ENCODE data around the gene NANOGP8.
"Not testable (repeated sequence)": the region's sequence is repeated elsewhere in the genome, so short reads cannot be mapped to it uniquely, and the experiment has no call there.

The NANOGP8 gene

DNA sequence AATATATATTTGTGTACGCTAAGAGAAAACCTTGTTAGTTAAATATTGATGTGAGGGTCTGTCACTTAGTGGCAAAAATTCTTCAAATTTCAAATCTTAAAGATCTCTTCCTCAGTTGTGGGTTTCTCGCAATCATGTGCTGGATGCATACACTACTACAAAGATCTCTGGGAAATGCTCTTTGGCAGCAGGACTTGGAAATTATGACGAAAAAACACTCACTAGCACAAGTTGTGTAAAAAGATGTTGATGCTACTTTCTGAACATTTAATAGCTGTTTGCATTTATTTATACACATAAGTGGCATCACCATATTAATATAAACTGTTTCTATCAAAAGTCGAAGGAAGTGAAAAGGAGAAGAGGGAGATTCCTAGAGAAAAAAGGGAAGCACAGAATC is 10.8 kb upstream of the NANOGP8 start:
- DNase-seq (ENCODE audit: low read depth, low spot score): no peak

DNA sequence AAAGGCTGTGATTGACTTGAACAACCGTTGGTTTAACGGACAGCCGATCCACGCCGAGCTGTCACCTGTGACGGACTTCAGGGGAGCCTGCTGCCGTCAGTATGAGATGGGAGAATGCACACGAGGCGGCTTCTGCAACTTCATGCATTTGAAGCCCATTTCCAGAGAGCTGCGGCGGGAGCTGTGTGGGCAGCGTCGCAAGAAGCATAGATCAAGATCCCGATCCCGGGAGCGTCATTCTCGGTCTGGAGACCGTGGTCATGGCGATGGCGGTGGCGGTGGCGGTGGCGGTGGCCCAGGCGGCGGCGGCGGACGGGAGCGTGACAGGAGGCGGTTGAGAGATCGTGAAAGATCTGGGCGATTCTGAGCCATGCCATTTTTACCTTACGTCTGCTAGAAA is 7.8 kb upstream of the NANOGP8 start:
- DNase-seq (ENCODE audit: low read depth, low spot score): no peak

DNA sequence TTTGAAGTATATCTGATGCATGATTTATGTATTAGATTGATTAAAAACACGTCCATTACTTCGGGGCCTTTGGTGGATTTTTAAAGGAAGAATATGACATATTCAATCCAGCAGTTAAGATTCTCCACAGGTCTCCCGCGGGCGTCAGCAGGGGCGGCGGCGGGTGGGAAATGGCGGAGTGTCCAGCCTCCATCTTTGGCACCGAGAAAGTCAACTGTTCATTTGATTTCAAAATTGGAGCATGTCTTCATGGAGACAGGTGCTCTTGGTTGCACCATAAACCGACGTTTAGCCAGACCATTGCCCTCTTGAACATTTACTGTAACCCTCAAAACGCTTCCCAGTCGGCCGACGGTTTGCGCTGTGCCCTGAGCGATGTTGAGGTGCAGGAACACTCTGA is 7.2 kb upstream of the NANOGP8 start:
- no peak for DNase-seq (ENCODE audit: low read depth, low spot score)

DNA sequence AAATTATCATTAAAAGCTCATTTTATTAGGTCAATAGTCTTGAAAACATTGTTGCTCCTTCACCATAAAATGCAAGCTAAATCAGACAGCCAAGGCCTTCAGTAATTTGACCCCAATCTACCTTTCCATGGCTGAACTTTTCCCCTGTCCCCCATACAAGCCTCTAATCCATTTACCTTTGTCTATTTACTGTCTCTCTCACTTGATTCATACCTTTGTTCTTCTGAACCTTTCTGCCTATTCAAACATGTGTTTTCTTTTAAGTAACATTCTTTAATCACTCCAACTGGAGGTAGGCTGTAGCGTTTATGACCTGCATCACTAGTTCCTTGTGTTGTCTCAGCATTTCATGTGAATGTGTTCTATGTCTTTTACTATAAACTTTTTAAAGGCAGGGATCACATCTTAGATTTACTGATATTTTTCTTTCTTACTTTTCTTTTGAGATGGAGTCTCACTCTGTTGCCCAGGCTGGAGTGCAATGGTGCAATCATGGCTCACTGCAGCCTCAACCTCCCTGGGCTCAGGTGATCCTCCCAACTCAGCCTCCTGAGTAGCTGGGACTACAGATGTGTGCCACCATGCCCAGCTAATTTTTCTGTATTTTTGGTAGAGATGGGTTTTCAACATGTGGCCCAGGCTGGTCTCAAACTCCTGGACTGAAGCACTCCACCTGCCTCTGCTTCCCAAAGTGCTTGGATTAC is 5.2 kb upstream of the NANOGP8 start:
- DNase-seq (ENCODE audit: low read depth, low spot score): no peak

DNA sequence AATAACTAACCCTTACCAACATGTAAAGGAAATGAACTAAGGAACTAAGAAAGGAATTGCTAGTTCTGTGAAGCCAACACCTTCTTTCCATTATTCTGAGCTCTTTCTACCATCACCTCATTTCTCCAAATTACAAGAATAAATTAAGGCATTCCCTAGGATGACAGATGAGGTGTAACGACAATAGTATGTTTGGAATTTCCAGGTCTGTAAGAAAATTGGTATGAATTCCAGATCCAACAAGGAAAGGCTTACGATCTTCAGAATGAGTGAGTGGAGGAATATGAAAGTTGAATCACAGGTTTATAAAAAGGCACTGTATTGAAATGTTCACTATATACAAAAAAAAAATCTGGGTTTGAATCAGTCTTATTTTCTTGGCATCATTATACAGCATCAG is 4.5 kb upstream of the NANOGP8 start:
- DNase-seq (ENCODE audit: low read depth, low spot score): no peak

DNA sequence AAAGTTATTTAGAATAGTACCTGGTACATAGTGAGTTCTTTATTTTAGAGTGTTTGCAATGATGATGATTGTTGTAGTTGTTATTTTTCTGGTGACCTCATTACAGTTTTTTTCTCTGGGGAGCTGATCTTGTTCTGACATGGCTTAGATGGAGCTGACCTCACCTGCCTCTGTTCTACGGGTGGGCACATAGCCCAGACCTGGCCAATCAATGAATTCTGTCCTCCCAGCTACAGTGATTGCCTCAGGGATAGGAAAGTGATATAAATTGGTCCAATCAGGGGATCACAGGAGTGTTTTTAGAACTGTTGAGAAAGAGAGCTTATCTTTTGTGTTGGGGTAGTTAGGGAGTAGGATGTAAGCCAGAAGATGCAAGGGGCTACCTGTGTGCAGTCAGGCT is 3.2 kb upstream of the NANOGP8 start:
- no peak for DNase-seq (ENCODE audit: low read depth, low spot score)

DNA sequence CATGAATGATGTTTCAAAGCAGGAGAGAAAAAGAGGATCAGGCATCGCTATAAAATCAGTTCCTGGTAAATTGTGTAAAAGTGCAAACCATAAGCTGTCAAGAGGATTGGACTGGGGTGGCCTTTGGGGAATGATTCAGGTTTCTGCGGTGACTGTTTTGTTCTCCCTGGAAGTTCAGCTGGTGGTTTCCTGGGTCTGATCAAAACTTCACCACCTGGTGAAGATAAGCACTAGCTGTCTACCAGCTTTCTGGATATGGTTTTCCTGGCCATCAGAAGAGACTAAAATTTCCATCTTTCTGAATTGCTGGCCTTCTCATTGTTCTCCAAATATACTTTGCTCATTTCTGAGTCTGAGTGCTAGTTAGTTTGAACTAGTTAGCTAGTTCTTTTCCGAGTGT is 2.7 kb upstream of the NANOGP8 start:
- no peak for DNase-seq (ENCODE audit: low read depth, low spot score)

DNA sequence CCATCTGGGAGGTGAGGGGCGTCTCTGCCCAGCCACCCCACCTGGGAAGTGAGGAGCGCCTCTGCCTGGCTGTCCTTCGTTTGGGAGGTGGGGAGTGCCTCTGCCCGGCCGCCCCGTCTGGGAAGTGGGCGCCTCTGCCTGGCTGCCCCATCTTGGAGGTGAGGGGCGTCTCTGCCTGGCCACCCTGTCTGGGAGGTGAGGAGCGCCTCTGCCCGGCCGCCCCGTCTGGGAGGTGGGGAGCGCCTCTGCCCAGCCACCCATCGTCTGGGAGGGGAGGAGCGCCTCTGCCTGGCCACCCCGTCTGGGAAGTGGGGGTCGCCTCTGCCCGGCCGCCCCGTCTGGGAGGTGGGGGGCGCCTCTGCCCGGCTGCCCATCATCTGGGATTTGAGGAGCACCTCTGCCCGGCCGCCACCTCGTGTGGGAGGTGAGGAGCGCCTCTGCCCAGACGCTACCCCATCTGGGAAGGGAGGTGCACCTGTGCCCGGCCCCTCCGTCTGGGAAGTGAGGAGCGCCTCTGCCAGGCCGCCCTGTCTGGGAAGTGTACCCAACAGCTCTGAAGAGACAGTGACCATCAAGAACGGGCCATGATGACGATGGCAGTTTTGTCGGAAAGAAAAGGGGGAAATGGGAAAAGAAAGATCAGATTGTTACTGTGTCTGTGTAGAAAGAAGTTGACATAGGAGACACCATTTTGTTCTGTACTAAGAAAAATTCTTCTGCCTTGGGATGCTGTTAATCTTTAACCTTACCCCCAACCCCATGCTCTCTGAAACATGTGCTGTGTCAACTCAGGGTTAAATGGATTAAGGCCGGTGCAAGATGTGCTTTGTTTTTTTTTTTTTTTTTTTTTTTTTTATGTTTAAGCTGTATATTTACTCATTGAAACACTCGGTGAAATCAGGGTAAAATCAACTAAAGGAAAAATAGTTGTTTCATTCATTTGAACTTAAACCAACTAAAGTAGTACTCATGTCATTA is 2.4 kb downstream of the NANOGP8 start:
- not testable (repeated sequence) for DNase-seq (ENCODE audit: low read depth, low spot score)

DNA sequence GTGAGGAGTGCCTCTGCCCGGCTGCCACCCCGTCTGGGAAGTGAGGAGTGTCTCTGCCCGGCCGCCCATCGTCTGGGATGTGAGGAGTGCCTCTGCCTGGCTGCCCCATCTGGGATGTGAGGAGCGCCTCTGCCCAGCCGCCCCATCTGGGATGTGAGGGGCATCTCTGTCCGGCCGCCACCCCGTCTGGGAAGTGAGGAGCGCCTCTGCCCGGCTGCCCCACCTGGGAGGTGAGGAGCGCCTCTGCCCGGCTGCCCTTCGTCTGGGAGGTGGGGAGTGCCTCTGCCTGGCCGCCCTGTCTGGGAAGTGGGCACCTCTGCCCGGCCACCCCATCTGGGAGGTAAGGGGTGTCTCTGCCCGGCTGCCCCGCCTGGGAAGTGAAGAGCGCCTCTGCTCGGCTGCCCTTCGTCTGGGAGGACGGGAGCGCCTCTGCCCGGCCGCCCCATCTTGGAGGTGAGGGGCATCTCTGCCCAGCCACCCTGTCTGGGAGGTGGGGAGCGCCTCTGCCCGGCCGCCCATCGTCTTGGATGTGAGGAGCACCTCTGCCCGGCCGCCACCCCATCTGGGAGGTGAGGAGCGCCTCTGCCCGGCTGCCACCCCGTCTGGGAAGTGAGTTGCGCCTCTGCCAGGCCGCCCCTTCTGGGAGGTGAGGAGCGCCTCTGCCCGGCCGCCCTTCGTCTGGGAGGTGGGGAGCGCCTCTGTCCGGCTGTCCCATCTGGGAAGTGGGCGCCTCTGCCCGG is 3.3 kb downstream of the NANOGP8 start:
- not testable (repeated sequence) for DNase-seq (ENCODE audit: low read depth, low spot score)

DNA sequence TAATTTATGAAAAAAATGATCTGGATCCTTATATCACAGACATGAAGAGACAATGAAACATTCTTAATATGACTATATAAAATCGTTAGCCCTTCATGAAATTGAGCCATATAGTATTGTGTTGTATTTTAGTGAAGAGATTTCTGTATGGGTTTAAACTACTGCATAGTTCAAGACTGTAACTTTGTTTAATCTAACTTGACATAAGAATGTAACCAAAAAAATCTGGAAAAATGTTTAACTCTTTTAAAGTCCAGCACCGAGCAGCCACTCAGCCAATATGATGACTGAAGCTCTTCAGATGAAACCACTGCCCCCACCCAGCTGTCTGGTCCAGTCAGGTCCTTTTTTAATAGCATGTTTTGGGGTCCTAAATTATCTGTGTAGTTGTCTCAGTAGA is 4.9 kb downstream of the NANOGP8 start:
- no peak for DNase-seq (ENCODE audit: low read depth, low spot score)

DNA sequence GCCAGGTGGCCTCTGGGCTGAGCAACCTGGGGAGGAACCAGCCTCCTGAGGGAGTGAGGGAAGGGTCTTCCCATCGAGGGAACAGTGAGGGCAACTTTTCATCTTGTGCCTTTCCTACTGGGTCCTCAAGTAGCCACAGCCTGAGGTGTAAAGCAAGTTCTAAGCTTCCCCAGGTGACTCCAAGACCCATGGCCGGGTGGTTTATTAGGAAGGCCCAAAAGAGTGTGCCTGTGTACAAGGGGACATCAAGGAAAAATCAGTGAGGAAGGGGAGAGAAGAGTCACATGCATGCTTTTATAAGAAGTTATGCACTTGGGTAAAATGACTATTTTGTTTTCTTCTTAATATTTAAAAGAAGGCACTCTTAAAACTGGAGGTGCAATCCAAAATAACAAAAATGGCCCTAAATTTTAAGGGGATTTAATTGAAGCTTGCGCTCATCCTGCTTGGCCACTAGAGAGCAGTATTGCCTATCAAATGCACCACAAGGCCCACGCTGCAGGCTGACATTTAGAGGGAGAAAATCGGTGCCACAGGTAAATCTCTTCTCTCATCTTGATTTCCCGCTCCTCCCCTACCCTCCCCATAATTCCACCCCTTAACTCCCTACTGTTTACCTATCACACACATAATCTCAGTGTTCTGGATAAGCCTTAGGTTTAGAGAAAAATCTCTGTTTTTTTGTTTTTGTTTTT is 6.7 kb downstream of the NANOGP8 start:
- DNase-seq (ENCODE audit: low read depth, low spot score): peak; percentile 29

DNA sequence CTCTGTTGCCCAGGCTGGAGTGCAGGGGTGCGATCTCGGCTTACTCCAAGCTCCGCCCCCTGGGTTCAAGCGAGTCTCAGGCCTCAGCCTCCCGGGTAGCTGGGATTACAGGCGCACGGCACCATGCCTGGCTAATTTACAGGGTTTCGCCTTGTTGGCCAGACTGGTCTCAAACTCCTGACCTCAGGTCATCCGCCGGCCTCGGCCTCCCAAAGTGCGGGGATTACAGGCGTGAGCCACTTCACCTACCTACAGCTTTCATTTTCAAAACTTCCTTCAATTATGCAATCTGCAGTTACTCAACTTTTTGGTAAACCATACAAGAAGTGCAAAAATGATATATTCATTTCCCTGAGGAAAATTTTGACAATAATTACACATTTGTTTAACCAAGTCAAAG is 14.0 kb downstream of the NANOGP8 start:
- no peak for DNase-seq (ENCODE audit: low read depth, low spot score)

DNA sequence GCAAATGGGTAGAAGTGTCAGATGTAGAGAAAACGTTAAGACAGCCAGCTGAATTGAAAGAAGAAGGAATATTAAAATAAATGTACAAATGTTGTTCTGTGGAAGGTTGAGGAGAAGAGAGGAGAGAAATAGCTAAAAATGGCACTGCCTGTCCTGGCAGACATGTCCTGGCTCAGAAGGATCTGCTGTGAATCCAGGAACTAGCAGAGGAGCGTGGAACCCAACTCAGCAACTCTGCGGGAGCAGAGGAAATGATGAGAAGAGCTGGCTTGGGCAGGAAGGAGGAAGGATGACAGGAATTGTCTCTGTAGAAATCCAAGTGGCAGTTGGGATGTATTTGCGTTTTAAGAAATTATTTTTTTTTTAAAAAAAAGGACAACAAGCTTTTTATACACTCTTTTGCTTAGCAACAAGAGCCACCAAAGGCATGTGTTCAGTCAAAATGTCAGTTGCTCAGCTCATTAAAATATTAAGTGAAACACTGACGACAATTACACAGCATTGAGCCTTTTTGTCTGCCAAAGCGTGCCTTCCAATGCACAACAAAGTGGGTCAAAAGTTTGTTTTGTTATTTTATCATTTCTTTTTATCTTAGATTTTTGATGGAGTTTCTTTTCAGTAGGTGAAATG is 16.1 kb downstream of the NANOGP8 start:
- DNase-seq (ENCODE audit: low read depth, low spot score): no peak

DNA sequence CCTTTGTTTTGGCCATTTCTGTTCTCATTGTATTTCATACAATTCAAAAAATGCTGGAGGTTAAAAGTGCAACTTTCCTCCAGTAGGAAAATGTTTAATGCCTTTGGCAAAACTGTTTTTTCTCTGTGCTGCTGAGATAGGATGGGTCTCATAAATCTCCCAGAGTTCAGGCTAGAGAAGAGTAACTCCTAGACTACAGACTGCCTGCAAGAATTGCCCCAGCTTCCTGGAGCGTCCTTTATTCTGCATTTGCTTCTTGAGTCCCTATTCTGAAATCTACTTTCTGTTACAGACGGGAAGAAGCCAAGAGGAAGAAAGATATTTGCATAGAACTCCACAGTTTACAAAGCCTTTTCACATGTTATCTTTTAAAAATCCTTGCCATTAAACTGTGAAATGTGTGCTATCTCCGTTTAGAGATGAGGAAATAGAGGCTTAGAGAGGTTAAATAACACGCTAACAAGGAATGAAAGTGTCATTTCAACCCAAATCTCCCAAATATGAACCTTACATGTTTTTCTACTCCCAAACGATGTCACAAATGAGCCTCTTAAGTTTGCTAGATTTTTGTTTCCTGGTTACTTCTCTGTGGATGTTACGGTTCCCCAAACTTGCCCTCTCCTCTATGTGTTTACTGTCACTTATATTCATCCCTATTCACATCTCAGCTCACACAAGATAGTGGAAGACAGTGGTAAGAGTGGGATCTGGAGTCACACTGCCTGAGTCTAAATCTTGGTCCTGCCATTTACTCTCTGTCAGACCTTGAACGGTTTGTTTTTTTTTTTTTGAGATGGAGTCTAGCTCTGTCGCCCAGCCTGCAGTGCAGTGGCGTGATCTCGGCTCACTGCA is 17.4 kb downstream of the NANOGP8 start:
- no peak for DNase-seq (ENCODE audit: low read depth, low spot score)

DNA sequence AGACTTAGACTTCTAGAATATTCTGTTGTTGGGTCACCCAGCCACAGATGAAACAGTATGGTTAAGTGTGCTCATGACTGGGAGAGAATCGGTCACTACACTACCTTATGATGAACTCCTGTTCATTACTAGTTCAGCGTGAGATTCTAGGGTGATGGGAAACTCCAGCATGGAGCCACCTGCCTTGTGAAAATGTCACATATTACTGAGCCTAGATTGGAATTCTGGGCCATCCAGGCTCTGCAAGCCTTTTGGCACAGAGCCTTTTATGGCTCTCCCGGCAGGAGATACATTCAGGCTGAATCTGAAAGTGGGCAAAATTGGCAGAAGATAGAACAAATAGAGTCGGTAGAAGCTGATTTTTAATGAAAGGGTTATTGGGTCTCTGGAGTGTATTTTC is 19.0 kb downstream of the NANOGP8 start:
- DNase-seq (ENCODE audit: low read depth, low spot score): no peak

DNA sequence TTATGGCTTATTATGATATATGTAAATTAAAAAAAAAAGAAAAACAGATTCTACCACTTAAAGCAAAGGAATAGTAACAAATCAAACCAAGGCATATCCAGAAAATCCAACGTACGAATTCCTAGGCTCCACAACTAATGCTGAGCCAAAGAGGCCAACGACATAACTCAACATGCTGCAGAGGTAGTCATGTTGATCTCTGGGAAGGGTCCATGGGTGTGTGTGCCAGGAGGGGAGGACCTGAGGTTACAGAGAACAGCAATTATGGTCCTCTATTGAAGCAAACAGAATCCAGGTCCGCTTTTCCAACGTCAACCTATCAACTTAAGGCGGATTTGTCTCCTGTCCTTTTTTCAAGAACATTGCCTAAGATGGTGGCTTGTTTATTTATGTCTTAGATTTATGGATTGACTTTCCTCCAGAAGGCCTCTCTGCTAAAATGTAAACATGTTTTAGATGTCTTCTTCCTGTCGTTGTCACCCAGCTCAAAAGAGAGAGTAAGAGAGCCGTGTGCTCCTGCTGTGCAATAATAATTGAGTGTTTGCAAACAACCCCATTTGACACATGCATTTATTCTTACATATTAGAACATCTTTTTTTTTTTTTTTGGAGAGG is 20.4 kb downstream of the NANOGP8 start:
- DNase-seq (ENCODE audit: low read depth, low spot score): no peak

DNA sequence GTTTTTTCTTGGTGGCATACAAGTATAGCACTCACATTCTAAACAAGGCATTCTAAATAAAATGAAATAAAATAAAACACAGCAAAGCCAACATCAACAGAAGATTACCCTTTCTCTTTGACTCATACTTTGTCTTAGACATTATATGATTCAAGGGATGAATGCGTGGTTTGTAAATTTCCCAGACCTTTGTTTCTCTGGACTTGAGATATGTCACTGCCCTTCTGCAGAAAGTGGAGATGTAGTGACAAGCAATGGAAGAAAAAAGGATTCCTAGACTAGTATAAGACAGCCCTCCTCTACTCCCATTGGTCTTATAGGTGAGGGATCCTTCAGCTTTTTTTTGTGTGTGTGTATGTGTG is 22.4 kb downstream of the NANOGP8 start:
- DNase-seq (ENCODE audit: low read depth, low spot score): no peak

DNA sequence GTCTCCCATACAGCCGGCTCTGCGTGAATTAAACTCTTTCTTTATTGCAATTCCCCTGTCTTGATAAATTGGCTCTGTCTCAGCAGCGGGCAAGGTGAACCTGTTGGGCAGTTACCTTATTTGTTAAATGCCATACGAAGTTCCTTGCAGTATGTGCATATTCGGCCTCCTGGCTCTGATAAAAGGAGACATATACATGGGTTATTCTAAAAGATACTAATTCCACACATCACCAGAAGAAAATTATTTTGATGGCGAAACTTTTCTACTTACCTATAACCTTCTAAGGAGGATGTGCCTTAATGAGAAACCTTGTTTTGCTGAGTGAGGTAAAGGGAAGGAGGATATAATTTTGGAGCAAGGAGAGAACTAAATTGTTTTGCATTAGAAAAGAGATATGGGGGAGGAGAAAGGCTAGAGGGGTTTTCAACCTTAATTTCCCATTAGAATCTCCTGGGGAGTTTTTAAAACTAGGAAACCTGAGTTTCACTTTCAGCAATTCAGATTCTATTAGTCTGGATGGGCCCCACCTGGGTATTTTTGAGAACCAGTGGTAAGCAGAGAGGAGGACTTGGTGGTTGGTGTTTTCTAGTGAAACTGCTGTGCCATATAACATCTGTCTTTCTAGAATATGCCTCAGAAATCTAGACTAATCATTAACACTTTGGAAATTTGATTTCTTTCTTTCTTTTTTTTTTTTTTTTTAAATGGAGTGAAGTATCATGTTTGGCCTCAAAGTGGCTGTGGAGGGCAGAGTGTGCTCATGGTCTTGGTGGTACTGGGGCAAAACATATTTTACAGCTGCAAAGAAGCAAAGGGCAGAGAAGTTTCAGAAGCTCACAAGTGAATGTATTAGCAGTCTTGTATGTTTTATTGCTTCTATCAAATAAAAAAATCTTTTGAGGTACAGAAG is 23.0 kb downstream of the NANOGP8 start:
- DNase-seq (ENCODE audit: low read depth, low spot score): no peak

All from ELF-1 (cell line).